GM19328 (cell line): ENCODE measurements around the gene NT5C3B.
"Not testable (repeated sequence)": the region's sequence is repeated elsewhere in the genome, so short reads cannot be mapped to it uniquely, and the experiment has no call there.

Source experiments
- ATAC-seq: cut with Tn5 transposase; IDR thresholded peaks from one replicate; pipeline ENCODE4 v1.9.1; 2021; ENCODE audit warnings: mild to moderate bottlenecking, moderate library complexity; ENCODE audit not compliant: unreplicated experiment

Gene NT5C3B

GRCh38 chr17:41785091-41785858, 50.8 kb downstream of the NT5C3B start:
- ATAC-seq = no peak

GRCh38 chr17:41784207-41784744, 51.8 kb downstream of the NT5C3B start:
- no peak for ATAC-seq

GRCh38 chr17:41782142-41782541, 53.9 kb downstream of the NT5C3B start:
- no peak for ATAC-seq

GRCh38 chr17:41781404-41782110, 54.5 kb downstream of the NT5C3B start:
- ATAC-seq = no peak

- no peak for ATAC-seq
Observed at GRCh38 chr17:41779954-41780353, 56.1 kb downstream of the NT5C3B start.

GRCh38 chr17:41777574-41778188, 58.4 kb downstream of the NT5C3B start:
- ATAC-seq = no peak

- ATAC-seq = no peak
Observed at GRCh38 chr17:41777157-41777573, 58.9 kb downstream of the NT5C3B start.

- ATAC-seq = not testable (repeated sequence)
Observed at GRCh38 chr17:41776262-41776900, 59.7 kb downstream of the NT5C3B start.

- no peak for ATAC-seq
Observed at GRCh38 chr17:41775394-41776226, 60.4 kb downstream of the NT5C3B start.
